HG03045 (cell line): ENCODE results near the gene MRPL54.
"Not testable (repeated sequence)": the region's sequence is repeated elsewhere in the genome, so short reads cannot be mapped to it uniquely, and the experiment has no call there.

Source experiments
- ATAC-seq: cut with Tn5 transposase; IDR thresholded peaks from one replicate; pipeline ENCODE4 v1.9.1; 2021; ENCODE audit warnings: mild to moderate bottlenecking, moderate library complexity; ENCODE audit not compliant: unreplicated experiment

Gene MRPL54

DNA sequence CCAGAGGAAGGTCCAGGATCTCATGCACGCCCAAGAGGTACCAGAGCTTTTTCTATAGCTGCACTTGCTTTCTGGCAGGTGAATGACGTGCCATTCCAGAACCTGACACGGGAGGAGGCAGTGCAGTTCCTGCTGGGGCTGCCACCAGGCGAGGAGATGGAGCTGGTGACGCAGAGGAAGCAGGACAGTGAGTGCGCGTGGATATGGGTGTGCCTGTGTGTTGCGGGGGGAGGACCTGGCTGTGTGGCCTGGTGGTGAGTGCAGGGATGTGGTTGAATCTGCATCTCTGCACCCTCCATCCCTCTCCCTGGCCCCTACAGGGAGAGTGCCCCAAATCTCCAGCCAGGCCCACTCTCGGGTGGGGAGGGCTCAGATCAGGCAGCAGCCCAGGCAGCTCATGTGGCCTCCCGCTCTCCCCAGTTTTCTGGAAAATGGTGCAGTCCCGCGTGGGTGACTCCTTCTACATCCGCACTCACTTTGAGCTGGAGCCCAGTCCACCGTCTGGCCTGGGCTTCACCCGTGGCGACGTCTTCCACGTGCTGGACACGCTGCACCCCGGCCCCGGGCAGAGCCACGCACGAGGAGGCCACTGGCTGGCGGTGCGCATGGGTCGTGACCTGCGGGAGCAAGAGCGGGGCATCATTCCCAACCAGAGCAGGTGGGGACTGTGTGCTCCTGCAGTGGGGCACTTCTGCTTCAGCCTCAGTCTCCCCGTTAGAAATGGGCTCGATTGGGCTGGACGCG, 23.8 kb upstream of the MRPL54 start:
- ATAC-seq, result no peak

DNA sequence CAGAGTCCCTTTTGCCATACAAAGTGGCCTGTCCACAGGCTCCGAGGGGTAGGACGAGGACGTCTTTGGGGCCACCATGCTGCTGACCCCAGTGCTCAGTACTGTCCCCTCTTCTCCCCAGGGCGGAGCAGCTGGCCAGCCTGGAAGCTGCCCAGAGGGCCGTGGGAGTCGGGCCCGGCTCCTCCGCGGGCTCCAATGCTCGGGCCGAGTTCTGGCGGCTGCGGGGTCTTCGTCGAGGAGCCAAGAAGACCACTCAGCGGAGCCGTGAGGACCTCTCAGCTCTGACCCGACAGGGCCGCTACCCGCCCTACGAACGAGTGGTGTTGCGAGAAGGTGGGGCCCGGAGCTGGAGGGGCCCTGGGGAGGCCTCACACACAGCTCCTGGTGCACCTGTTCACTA, 22.1 kb upstream of the MRPL54 start:
- ATAC-seq, result no peak

DNA sequence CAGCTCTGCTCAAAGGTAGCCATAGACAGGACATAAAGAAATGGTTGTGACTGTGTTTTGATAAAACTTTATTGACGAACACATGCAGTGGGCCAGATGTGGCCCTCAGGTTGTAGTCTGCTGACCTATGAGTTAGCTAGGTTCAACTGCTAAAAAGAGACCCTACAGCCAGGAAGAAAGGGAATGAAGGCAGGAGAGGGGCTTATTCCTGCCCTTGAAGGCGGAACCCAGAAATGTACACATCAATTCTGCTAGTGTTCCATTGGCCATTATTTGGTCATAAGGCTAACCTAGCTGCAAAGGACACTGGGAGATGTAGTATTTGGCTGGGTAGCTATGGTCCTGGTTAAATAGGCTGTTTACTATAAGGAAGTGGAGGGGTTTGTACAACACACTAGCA, 19.0 kb upstream of the MRPL54 start:
- no peak for ATAC-seq

DNA sequence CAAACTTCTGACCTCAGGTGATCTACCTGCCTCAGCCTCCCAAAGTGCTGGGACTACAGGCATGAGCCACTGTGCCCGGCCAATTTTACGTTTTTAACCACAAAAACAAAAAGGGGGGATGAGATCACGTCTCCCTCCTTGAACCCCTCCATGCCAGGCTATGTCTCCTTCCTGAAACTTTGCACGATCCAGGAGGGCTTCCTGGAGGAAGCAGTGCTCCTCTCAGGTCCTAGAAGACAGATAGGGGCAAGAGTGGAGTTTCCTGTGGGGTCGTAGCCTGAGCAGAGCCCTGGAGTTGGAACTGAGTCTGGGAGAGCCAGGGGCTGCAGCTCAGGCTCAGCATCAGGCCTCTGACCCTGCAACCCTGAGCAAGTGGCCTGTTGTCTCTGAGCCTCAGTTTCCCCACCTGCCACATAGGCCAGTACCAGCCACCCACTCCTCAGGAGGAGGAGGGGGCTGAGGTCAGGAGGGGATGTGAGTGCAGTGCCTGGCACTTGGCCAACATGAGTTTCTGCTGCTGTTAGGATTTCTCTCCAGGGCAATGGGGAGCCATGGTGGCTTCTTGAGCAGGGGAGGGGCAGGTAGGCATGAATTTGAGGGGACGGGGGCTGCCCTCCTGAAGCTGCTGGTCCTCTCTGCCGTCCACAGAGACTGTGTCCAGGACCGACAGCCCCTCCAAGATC, 17.0 kb upstream of the MRPL54 start:
- no peak for ATAC-seq

DNA sequence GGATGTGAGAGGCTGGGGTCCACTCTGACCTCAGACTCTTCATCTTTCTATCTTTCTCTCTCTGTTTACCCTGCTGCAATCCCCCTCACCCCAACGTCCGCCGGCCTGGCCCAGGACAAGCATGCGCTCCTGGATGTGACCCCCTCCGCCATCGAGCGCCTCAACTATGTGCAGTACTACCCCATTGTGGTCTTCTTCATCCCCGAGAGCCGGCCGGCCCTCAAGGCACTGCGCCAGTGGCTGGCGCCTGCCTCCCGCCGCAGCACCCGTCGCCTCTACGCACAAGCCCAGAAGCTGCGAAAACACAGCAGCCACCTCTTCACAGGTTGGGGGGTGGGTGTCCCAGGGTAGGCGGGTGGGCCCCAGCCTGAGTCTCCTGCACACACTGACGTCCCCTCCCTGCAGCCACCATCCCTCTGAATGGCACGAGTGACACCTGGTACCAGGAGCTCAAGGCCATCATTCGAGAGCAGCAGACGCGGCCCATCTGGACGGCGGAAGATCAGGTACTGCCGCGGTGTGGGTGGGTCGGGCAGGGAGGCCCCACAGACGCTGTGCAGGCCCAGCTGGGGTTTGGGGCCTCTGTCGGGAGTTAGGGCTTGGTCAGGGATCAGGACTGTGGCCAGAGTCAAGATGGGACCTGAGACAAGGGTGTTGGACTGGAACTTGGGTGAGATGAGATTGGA, 16.0 kb upstream of the MRPL54 start:
- ATAC-seq, result no peak

DNA sequence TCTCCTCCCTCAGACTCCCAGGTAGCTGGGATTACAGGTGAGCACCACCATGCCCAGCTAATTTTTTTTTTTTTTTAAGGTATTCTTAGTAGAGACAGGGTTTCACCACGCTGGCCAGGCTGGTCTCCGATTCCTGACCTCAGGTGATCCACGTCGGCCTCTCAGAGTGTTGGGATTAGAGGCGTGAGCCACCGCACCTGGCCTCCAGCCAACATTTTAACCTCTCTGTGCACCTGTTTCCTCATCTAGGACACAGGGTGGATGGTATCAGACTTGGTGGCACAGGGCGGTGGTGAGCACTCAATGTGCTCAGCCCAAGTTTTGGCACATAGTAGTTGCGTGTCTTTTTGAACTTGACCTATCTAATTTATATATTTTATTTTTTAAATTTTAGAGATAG, 13.5 kb upstream of the MRPL54 start:
- no peak for ATAC-seq

DNA sequence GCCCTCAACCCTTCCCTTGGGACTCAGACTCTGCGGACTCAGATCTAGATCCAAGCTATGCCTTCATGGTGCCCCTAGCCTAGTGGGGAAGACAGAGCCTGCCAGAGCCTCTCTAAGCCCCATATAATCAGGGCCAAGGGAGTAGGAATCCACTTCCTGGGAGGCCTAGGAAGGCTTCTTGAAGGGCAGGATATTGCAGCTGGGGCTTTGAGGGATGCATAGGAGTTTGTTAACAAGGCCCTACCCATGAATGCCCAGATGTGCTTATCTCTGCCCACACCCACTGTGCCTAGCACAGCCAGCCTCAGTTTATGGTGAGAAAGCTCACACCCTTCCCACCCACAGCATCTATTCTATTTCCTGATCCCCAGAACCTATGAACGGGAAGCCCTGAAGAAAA, 12.3 kb upstream of the MRPL54 start:
- no peak for ATAC-seq

DNA sequence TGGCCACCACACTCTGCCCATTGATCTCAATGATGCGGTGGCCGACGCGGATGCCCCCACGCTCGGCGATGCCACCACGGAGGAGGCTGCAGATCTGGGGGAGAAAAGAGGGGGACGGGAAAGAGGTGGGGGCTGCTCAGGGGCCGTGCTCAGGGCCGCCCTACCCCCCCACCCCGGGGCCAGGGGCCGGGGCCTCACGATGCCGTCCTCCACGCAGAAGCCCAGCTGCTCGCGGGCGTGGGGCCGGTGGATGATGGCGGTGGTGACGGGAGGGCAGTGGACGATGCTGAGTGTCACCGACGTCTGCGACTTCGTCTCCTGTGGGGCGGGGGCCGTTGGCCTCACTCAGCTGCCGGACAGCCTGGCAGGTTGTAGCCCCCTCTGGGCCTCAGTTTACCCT, 11.2 kb upstream of the MRPL54 start:
- no peak for ATAC-seq

DNA sequence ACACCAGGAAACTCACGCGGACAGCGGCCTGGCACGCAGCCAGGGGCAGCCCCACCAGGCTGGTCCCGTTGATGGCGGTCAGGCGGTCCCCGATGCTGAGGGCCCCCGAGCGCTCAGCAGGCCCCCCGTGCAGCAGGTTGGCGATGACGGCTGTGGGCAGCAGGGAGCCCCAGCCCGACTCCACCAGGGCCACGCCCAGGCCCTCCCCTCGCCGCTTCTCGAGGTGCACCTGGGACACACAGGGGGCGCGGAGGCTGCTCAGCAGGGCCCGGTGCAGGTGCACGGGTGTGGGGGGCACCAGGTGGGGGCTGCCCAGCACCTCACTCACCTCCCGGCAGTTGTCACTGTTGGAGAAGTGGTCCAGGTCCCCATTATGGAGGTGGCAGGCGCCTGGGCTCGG, 10.0 kb upstream of the MRPL54 start:
- no peak for ATAC-seq

DNA sequence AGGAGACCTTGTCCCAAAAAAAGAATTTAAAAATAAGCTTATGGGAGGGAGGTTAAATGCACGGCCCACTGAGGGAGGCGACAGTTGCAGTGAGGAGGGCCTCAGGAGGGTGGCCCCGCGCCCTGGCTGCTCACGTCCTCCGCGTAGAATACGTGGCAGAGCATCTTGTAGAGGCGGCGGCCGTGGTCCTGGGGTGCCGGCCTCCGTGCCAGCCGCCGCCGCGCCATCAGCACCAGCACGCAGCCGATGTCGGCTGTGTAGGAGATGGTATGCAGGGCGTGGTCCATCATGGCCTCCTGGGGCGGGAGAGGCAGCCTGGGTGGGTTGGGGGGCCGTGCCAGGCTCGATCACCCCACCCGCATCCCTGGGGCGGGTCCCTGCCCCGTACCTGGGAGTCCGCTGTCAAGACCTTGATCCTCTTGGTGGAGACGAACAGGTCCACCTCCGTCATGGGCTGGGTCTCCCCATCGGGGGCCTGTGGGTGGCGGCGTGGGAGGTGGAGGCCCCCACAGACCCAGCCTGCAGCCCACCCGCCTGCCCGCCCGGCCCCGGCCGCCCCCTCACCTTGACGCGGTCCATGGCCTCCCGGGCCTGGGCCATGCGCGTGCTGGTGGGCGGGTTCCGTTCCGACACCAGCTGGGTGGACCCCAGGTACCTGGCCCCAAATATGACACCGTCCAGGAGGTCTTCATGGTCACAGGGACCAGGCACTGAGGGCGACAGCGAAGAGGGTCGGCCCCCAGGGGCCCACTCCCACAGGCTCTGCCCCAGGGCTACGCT, 8.7 kb upstream of the MRPL54 start:
- ATAC-seq, result no peak

DNA sequence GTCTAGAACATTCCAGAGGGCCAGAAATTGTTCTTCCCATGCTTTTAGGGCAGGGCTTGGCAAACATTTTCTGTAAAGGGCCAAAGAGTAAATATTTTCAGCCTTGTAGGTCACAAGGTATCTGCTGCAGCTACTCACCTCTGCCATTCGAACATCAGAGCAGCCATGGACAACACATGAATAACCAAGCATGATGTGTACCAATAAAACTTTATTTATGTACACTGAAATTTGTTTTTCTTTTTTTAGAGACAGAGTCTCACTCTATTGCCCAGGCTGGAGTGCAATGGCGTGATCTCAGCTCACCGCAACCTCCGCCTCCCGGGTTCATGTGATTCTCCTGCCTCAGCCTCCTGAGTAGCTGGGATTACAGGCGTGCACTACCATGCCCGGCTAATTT, 4.8 kb upstream of the MRPL54 start:
- not testable (repeated sequence) for ATAC-seq

DNA sequence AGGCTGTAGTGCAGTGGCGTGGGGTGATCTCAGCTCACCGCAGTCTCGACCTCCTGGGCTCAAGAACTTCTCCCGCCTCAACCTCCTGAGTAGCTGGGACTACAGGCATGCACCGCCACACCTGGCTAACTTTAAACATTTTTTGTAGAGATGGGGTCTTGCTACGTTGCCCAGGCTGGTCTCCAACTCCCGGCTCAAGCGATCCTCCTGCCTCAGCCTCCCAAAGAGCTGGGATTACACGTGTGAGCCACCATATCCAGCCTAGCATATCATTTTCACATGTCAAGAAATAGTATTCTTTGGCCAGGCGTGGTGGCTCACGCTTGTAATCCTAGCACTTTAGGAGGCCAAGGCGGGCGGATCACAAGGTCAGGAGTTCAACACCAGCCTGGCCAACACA, 4.2 kb upstream of the MRPL54 start:
- ATAC-seq, result not testable (repeated sequence)

DNA sequence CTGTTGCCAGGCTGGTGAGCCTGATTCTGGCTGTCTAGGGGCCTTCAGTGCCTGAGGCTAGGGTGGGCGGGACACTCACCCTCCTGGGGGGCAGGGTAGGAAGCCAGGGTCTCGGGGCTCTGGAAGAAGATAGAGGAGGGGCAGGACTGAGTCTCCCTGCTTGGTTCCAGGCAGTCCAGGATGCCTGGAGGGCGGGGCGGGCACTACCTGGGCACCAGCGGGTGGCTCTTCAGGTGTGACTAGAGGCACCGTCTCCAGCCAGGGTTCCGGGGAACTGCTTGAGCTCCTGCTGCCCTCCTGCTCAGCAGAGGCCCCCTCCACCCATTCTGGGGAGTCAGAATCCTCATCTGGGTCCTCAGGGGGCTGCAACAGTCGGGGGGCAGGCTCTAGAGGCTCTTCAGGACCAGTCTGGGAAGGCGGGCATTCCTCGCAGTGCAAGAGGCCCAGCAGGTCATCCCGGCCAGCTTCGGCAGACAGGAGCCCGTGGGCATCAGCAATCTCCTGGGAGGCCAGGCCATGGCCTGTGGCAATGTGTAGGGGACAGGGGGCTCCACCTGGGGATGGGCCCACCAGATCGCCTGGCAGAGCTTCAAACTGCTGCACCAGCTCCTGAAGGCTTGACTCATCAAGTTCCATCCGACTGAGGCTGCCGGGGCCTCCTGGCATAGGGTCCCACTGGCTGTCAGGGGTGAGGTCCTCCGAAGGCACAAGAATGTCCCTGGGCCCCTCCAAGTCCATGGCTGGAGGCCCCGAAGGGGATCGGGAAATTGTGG, 2.8 kb upstream of the MRPL54 start:
- ATAC-seq, result no peak

DNA sequence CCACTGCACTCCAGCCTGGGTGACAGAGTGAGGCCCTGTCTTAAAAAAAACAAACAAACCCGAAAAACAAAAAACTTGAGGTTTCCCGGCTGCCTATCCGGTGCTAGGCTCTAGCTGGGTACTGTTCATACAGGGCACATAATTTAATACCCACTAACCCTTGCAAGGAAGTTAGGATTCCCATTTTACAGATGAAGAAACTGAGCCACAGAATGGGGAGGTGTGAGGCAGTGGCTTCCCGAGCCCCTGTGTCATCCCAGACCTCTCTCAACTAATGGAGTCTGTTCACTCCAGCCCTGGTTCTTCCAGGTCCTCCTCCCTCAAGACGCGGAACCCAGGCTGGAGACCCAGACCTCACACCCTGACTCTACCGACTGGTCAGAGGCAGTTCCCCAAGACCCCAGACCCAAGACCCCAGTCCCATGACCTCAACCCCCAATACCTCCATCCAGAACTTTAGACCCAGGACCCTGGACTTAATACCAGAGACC, 1.6 kb upstream of the MRPL54 start:
- no peak for ATAC-seq

DNA sequence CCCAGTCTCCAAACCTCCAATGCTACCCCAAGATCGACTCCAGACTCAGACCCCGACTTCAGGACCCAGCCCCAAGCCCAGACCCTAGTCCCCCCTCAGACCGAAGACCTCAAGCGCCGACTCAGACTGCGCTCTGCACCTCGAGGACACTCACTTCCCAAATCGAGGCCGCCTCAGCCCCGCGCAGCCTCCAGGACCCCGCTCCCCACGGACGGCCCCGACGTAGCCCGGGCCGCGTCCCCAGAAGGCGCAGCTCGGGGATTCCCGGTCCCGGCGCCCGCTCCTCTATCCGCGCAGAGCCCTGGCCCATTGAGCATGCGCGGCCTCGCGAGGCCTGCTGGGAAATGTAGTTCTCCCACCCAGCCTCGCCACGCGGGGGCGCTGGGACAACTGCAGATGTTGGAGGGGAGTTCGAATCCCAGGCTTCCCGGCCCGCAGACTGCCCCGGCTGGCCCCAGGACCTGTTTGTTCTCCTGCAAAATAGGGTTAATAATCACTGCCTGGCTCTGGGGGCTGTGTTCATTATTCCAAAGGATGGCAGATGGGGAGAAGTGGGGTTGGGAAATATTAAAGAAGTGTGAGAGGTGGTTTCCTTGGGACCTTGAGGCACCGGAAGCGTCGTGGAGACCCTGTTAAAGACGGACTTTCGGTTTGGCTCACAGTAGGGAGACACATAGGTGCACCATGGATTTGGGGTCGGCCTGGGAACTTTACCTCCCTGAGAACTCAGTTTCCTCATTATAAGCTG, 926 bp upstream of the MRPL54 start, which contains the start of gene APBA3:
Gene APBA3, minus strand, starts transcription at position 311 of the 748 bp plus-strand sequence. CDS start 1,428 bp downstream, outside the sequence.
- ATAC-seq, result peak; percentile 56

DNA sequence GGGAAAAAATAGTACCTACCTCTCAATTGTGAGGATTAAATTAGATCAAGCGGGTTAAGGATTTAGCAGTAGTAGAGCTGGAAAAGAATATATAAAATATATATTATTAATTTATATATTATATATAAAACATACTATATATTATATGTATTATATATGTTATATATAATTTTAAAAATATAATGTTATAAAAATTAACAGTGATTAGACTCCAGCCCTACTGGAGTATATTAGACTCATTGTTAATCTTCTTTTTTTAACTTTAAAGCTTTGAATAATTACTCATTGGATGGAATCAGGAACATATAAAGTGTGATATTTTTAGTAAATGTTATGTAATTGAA, 380 bp upstream of the MRPL54 start:
- no peak for ATAC-seq

DNA sequence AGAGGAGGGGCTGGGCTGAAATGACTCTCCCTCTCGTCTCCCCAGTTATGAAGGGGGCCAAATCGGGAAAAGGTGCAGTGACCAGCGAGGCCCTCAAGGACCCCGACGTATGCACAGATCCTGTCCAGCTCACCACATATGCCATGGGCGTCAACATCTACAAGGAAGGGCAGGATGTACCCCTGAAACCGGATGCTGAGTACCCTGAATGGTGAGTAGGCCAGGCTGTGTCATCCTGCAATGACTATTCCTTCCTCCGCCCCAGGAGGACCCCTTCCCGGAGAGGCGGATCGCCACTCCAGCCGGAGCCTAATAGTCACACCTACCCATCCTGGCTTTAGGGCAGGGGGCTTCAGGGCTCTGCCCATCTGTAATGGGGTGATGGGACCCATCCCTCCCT, 2.6 kb downstream of the MRPL54 start:
- no peak for ATAC-seq

DNA sequence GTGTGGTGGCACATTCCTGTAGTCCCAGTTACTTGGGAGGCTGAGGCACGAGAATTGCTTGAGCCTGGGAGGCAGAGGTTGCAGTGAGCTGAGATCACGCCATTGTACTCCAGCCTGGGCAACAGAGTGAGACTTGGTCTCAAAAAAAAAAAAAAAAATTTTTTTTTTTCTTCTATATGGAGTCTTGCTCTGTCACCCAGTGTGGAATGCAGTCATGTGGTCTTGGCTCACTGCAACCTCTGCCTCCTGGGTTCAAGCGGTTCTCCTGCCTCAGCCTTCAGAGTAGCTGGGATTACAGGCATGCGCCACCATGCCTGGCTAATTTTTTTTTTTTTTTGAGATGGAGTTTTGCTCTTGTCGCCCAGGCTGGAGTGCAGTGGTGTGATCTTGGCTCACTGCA, 3.3 kb downstream of the MRPL54 start:
- ATAC-seq, result not testable (repeated sequence)

DNA sequence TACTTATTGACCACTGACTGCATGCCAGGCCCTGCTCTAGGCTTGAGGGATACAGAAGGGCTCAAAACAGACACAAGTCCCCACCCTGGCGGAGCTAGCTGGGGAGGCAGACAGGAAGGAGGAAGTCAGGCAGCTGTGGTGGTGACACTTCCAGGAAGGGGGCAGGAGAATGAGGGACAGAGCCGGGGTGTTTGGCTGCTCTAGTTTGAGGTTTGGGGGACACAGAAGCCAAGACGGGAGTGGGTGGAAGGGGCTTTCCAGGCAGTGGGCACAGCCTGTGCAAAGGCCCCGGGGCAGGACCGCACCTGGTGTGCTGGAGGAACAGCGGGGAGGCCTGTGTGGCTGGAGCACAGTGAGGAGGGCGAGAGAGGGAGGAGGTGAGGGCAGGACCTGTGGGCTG, 4.0 kb downstream of the MRPL54 start:
- ATAC-seq, result no peak

DNA sequence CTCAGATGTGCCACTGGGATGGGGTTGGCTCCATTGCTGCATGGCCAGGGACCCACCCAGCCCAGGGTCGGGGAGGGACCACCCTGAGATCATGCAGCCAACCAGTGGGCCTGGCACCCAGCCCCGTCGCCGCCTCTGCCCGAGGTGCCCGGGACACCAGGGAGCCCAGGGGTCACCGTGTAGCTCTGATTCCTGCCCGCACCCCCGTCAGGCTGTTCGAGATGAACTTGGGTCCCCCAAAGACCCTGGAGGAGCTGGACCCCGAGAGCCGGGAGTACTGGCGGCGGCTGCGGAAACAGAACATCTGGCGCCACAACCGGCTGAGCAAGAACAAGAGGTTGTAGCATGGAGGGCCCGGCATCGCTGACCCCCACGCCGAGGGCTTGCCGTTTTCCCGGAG, 4.6 kb downstream of the MRPL54 start:
- no peak for ATAC-seq
